Suprapubic skin (tissue), 4 donors: ENCODE results near the gene MAGEB17. TPM values are rescaled to one million over a fixed set of nuclear protein-coding genes. Genes with fewer than 3 reads are reported as not detected.
"Not testable (repeated sequence)": the region's sequence is repeated elsewhere in the genome, so short reads cannot be mapped to it uniquely, and the experiment has no call there.

ENCODE experiments used
- DNase-seq, 2 donors: peaks; one replicate each; pipeline ENCODE4 v3.0.0-alpha.2; 2019; ENCODE audit warnings: low spot score in 2 of 2
- H3K27ac ChIP-seq: fragments of 200-600 bp; sonication (generic); one replicate; pipeline ENCODE4 v1.5.1; 2019
- H3K27me3 ChIP-seq: fragments of 200-600 bp; sonication (generic); one replicate; pipeline ENCODE4 v1.5.1; 2019
- H3K36me3 ChIP-seq: fragments of 200-600 bp; sonication (generic); one replicate; pipeline ENCODE4 v1.5.1; 2019
- H3K4me1 ChIP-seq: fragments of 200-600 bp; sonication (generic); one replicate; pipeline ENCODE4 v1.5.1; 2019
- H3K4me3 ChIP-seq: fragments of 200-600 bp; sonication (generic); one replicate; pipeline ENCODE4 v1.5.1; 2019; ENCODE audit warnings: mild to moderate bottlenecking
- H3K9me3 ChIP-seq: fragments of 200-600 bp; sonication (generic); one replicate; pipeline ENCODE4 v1.5.1; 2019
- CTCF ChIP-seq, 2 donors: fragments of 200-600 bp in 1 of 2; fragments of 450-650 bp in 1 of 2; sonication (generic) in 1 of 2; IDR thresholded peaks; one replicate each; pipeline ENCODE4 v1.5.1; 2016 to 2019; ENCODE audit warnings: antibody characterized with exemption in 2 of 2, mild to moderate bottlenecking in 1 of 2, moderate library complexity in 1 of 2
- EP300 ChIP-seq: sonication (generic); formaldehyde crosslinking; IDR thresholded peaks from one replicate; pipeline ENCODE4 v1.6.1; 2017; ENCODE audit warnings: antibody characterized with exemption
- POLR2A ChIP-seq, 2 donors: fragments of 450-650 bp; IDR thresholded peaks; one replicate each; pipeline ENCODE4 v1.6.1; 2017; ENCODE audit warnings: antibody characterized with exemption in 2 of 2, mild to moderate bottlenecking in 2 of 2, moderate library complexity in 2 of 2
- POLR2AphosphoS5 ChIP-seq, 3 donors: sonication (generic); formaldehyde crosslinking; IDR thresholded peaks; one replicate each; pipeline ENCODE4 v1.6.1; 2017; ENCODE audit warnings: antibody characterized with exemption in 3 of 3
- WGBS: methylation state at CpG from one replicate; pipeline ENCODE4 v1.1.5; 2018; 5-methylcytosine and 5-hydroxymethylcytosine counted together
- total RNA-seq, 4 donors: library from RNA; depleted of rRNA; stranded (reverse); fragments of >200 nt; gene quantifications; one replicate each; pipeline ENCODE4 v1.1.0, GENCODE V29; 2016

Gene MAGEB17
- total RNA-seq, 4 donors from 2014 or later: not detected

DNA sequence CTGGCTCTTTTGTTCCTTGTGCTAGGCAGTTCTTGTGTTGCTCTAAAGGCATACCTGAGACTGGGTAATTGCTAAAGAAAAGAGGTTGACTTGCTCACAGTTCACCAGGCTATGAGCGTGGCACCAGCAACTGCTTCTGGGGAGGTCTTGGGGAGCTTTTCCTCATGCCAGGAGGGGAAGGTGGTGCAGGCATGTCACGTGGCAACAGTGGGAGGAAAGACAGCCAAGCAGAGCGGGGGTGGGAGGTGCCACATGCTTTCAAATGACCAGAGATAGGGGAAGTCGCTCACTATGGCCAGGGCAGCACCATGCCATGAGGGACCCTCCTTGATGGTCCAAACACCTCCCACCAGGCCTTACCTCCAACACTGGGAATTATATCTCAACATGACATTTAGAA lies 4.7 kb downstream of the MAGEB17 start:
- no peaks in the 10 kb centered on the region for H3K9me3 ChIP-seq
- H3K27ac ChIP-seq: no peak overlapping the region
- H3K4me1 ChIP-seq: no peaks in the 10 kb centered on the region
- H3K36me3 ChIP-seq: no peaks in the 10 kb centered on the region
- no peaks in the 10 kb centered on the region for H3K27me3 ChIP-seq
- no peak overlapping the region for H3K4me3 ChIP-seq
- no peak for TF ChIP-seq POLR2AphosphoS5 (IDR thresholded peaks at IDR 0.05)
- DNase-seq: no peak
- WGBS: 89% methylated on average over 4 of the region's 4 CpGs

DNA sequence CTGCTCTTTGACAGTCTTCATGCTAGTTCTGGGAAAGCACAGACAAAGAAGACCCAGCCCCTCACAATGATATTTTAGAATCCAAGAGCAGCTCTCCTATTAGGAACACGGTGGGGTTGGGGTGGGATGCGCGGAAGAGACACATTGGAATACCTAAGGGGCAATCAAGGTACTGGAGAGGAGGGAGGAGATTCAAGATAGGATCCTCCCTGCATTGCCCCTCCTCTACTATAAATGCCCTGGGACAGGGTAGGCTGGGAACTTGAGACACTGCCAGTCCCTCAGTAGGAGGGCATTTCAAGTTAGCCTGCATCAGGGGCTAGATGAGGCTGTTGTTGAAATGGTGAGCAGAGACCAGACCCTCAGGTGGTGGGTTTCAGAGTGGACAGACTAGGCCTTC lies 5.1 kb downstream of the MAGEB17 start:
- no peak for DNase-seq
- no peaks in the 10 kb centered on the region for H3K4me1 ChIP-seq
- TF ChIP-seq EP300: no peak

GRCh38 chrX:16175329-16176061 lies 8.2 kb downstream of the MAGEB17 start:
- 54% methylated on average over 3 of the region's 3 CpGs for WGBS
- Histone ChIP-seq H3K27me3 (no peaks in the 10 kb centered on the region), H3K36me3 (no peaks in the 10 kb centered on the region), H3K27ac (no peak overlapping the region), H3K4me1 (no peaks in the 10 kb centered on the region), H3K4me3 (no peak overlapping the region), H3K9me3 (no peaks in the 10 kb centered on the region)
- TF ChIP-seq EP300 (no peak), POLR2AphosphoS5 (IDR thresholded peaks at IDR 0.05) (no peak), CTCF (IDR thresholded peaks at IDR 0.05) (no peak), POLR2A (IDR thresholded peaks at IDR 0.05) (no peak)
- DNase-seq: no peak

More for the DNA sequence above, 5.1 kb downstream of the MAGEB17 start:
- no peaks in the 10 kb centered on the region for H3K27me3 ChIP-seq
- no peaks in the 10 kb centered on the region for H3K9me3 ChIP-seq
- WGBS: 96% methylated on average over 3 of the region's 3 CpGs
- no peak overlapping the region for H3K4me3 ChIP-seq
- H3K27ac ChIP-seq: no peak overlapping the region
- H3K36me3 ChIP-seq: no peaks in the 10 kb centered on the region

DNA sequence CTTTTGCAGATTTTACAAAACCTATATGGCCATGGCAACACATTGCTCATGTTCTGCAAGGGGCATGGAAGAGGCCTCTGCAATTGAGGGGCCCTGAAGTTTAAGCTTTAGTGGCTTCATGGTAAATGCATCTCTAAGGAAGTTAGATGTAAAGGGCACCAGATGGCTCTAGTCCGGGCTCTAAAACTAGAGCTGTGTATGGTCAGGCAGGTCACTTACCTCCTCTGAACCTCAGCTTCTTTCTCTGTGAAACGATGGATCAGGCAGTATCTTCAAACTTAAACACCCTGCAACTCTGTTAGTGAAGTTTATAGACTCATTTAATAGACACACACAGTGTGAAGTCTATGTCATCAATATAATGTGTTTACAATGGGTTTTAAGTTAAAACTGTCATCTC lies 10.0 kb downstream of the MAGEB17 start:
- no peak overlapping the region for H3K4me3 ChIP-seq
- no peak overlapping the region for H3K27ac ChIP-seq
- 26% methylated on average over 2 of the region's 2 CpGs for WGBS
- DNase-seq: no peak
- no peak for TF ChIP-seq CTCF (IDR thresholded peaks at IDR 0.05)
- no peak for TF ChIP-seq POLR2AphosphoS5 (IDR thresholded peaks at IDR 0.05)
- no peaks in the 10 kb centered on the region for H3K36me3 ChIP-seq
- H3K4me1 ChIP-seq: no peaks in the 10 kb centered on the region
- H3K9me3 ChIP-seq: no peaks in the 10 kb centered on the region
- no peaks in the 10 kb centered on the region for H3K27me3 ChIP-seq

GRCh38 chrX:16183843-16184242 lies 16.6 kb downstream of the MAGEB17 start:
- H3K27ac ChIP-seq, DNase-seq, H3K4me1 ChIP-seq, H3K4me3 ChIP-seq, H3K27me3 ChIP-seq, H3K36me3 ChIP-seq, H3K9me3 ChIP-seq: not testable (repeated sequence)
- WGBS: 76% methylated on average over 10 of the region's 10 CpGs

- no peaks in the 10 kb centered on the region for H3K27me3 ChIP-seq
- no peak for TF ChIP-seq EP300
- TF ChIP-seq CTCF (IDR thresholded peaks at IDR 0.05): no peak
- no peak for TF ChIP-seq POLR2A (IDR thresholded peaks at IDR 0.05)
- no peak for TF ChIP-seq POLR2AphosphoS5 (IDR thresholded peaks at IDR 0.05)
- H3K36me3 ChIP-seq: no peaks in the 10 kb centered on the region
- no peak overlapping the region for H3K27ac ChIP-seq
- no peak overlapping the region for H3K4me3 ChIP-seq
- H3K4me1 ChIP-seq: no peaks in the 10 kb centered on the region
- 45% methylated on average over 2 of the region's 2 CpGs for WGBS
- no peaks in the 10 kb centered on the region for H3K9me3 ChIP-seq
- DNase-seq: no peak
Observed at GRCh38 chrX:16185725-16186136, 18.4 kb downstream of the MAGEB17 start.
